ENCODE results near the gene FNBP1. TPM values are rescaled to one million over a fixed set of nuclear protein-coding genes. Genes with fewer than 3 reads are reported as not detected.
"Not testable (repeated sequence)": the region's sequence is repeated elsewhere in the genome, so short reads cannot be mapped to it uniquely, and the experiment has no call there.

Gene FNBP1
- total RNA-seq, 1 experiment from 2014 or later, result 36.5 TPM

DNA sequence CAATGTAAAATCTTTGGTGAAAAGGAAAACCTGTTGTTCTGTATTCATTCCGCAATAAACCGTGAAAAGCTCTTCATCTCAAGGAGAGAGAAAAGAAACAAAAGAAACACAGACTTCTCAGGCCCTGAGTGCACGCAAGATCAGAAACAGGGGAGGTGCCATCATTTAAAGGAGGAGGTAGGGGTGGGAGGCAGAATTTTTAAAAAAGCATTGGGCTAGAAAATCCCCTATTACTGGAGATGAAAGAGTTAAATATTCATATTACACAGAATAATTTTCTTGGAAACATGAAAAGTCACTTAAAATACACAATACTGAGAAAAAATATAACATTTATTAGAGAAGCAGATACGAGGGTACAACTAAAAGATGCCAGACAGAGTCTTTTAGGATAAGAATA, 151.4 kb downstream of the FNBP1 start:
- Histone ChIP-seq H2BK15ac (ENCODE audit: low read depth, low read length) (no peak overlapping the region), H3K56ac (ENCODE audit: insufficient read length, low read depth, low read length) (no peak overlapping the region), H3K4ac (ENCODE audit: low read depth, low read length) (no peak overlapping the region), H3K4me2 (ENCODE audit: insufficient read depth, insufficient read length, low read length) (no peak overlapping the region), H4K91ac (ENCODE audit: insufficient read length, low read depth, low read length) (no peak overlapping the region), H3K9ac (ENCODE audit: extremely low read depth, insufficient read length, low read length) (no peak overlapping the region), H2AFZ (ENCODE audit: low read length) (no peak overlapping the region), H3K9me3 (ENCODE audit: control insufficient read depth, low read depth, low read length) (no peaks in the 10 kb centered on the region), H3K18ac (ENCODE audit: insufficient read length, low read depth, low read length) (no peak overlapping the region), H4K8ac (replicated peaks; ENCODE audit: insufficient read length, low read depth, low read length) (no peak overlapping the region), H2BK5ac (ENCODE audit: insufficient read length, low read length) (no peak overlapping the region), H3K79me2 (ENCODE audit: insufficient read depth, low read length) (no peaks in the 10 kb centered on the region), H3K23ac (ENCODE audit: insufficient read length, low read depth, low read length) (no peak overlapping the region), H4K20me1 (ENCODE audit: control insufficient read depth, insufficient read depth, insufficient read length) (no peaks in the 10 kb centered on the region), H2BK12ac (ENCODE audit: insufficient read length, low read depth, low read length) (no peak overlapping the region), H3K23me2 (ENCODE audit: insufficient read length, low read depth, low read length, poor library complexity, severe bottlenecking) (no peaks in the 10 kb centered on the region), H4K5ac (ENCODE audit: insufficient read length, low read depth, low read length) (no peak overlapping the region), H2BK20ac (ENCODE audit: low read depth, low read length, poor library complexity, severe bottlenecking) (no peak overlapping the region), H2BK120ac (ENCODE audit: low read depth, low read length, poor library complexity, severe bottlenecking) (no peak overlapping the region), H3K27ac (ENCODE audit: insufficient read length, low read depth, low read length) (no peak overlapping the region), H3K79me1 (ENCODE audit: insufficient read depth, low read depth, low read length, poor library complexity, severe bottlenecking) (no peaks in the 10 kb centered on the region), H3K4me1 (ENCODE audit: insufficient read depth, low read length) (peaks cover 3% of the 10 kb centered on the region; the same call in 1 of the 2 replicates), H3K27me3 (ENCODE audit: insufficient read depth, low read length) (no peaks in the 10 kb centered on the region), H2AK5ac (ENCODE audit: insufficient read length, low read length) (no peak overlapping the region), H3K14ac (ENCODE audit: insufficient read depth, low read length) (no peak overlapping the region), H3T11ph (ENCODE audit: low read length) (no peak overlapping the region)
- DNase-seq, result no peak
- H3K36me3 Mint-ChIP-seq (ENCODE audit: insufficient read depth in 1 of 3, low read depth in 3 of 3), result peaks cover 14 to 27% (median 22%) of the 10 kb centered on the region in 3 experiments
- H3K27ac Mint-ChIP-seq, result no peak overlapping the region; a peak in 1 of 7 replicates
- H3K4me3 Mint-ChIP-seq, result no peak overlapping the region
- WGBS (ENCODE audit: extremely low coverage, insufficient read length, low lambda C conversion rate), result no CpG with 5 or more reads among the region's 4 CpGs
- H3K27me3 Mint-ChIP-seq (ENCODE audit: low read depth), result no peaks in the 10 kb centered on the region
- TF ChIP-seq, protein P1, sequence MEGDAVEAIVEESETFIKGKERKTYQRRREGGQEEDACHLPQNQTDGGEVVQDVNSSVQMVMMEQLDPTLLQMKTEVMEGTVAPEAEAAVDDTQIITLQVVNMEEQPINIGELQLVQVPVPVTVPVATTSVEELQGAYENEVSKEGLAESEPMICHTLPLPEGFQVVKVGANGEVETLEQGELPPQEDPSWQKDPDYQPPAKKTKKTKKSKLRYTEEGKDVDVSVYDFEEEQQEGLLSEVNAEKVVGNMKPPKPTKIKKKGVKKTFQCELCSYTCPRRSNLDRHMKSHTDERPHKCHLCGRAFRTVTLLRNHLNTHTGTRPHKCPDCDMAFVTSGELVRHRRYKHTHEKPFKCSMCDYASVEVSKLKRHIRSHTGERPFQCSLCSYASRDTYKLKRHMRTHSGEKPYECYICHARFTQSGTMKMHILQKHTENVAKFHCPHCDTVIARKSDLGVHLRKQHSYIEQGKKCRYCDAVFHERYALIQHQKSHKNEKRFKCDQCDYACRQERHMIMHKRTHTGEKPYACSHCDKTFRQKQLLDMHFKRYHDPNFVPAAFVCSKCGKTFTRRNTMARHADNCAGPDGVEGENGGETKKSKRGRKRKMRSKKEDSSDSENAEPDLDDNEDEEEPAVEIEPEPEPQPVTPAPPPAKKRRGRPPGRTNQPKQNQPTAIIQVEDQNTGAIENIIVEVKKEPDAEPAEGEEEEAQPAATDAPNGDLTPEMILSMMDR (conservative IDR thresholded peaks at IDR 0.05), result no peak
- peaks cover 34 to 38% of the 10 kb centered on the region in 2 experiments for H3K4me1 Mint-ChIP-seq
- H3K9me3 Mint-ChIP-seq, result no peaks in the 10 kb centered on the region

DNA sequence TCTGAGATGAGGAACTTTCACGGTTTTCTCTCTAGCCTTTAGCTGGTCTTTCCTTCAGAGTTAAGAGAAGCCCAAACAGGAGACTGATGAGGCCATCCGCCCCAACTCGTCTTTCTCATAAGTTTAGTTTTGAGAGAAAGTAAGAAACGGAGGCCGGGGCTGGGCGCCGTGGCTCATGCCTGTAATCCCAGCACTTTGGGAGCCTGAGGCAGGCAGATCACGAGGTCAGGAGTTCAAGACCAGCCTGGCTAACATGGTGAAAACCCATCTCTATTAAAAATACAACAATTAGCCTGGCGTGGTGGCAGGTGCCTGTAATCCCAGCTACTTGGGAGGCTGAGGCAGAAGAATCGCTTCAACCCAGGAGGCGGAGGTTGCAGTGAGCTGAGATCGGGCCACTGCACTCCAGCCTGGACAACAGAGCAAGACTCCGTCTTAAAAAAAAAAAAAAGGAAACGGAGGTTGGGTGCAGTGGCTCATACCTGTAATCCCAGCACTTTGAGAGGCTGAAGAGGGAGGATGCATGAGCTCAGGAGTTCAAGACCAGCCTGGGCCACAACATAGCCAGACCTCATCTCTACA, 152.2 kb downstream of the FNBP1 start:
- H3K27me3 ChIP-seq (ENCODE audit: insufficient read depth, low read length); H3K9me3 Mint-ChIP-seq; H2BK20ac ChIP-seq (ENCODE audit: low read depth, low read length, poor library complexity, severe bottlenecking); H3K9me3 ChIP-seq (ENCODE audit: control insufficient read depth, low read depth, low read length); H3K18ac ChIP-seq (ENCODE audit: insufficient read length, low read depth, low read length); H2AFZ ChIP-seq (ENCODE audit: low read length); H4K5ac ChIP-seq (ENCODE audit: insufficient read length, low read depth, low read length); H3K79me1 ChIP-seq (ENCODE audit: insufficient read depth, low read depth, low read length, poor library complexity, severe bottlenecking); H3K4me1 ChIP-seq (ENCODE audit: insufficient read depth, low read length); H3K23ac ChIP-seq (ENCODE audit: insufficient read length, low read depth, low read length); H3K56ac ChIP-seq (ENCODE audit: insufficient read length, low read depth, low read length); H4K20me1 ChIP-seq (ENCODE audit: control insufficient read depth, insufficient read depth, insufficient read length); H3K27ac ChIP-seq (ENCODE audit: insufficient read length, low read depth, low read length); DNase-seq; H3T11ph ChIP-seq (ENCODE audit: low read length); H2BK5ac ChIP-seq (ENCODE audit: insufficient read length, low read length); H3K14ac ChIP-seq (ENCODE audit: insufficient read depth, low read length); H3K4ac ChIP-seq (ENCODE audit: low read depth, low read length); H3K23me2 ChIP-seq (ENCODE audit: insufficient read length, low read depth, low read length, poor library complexity, severe bottlenecking); H2BK120ac ChIP-seq (ENCODE audit: low read depth, low read length, poor library complexity, severe bottlenecking); H2AK5ac ChIP-seq (ENCODE audit: insufficient read length, low read length); H3K79me2 ChIP-seq (ENCODE audit: insufficient read depth, low read length); H2BK12ac ChIP-seq (ENCODE audit: insufficient read length, low read depth, low read length); H4K91ac ChIP-seq (ENCODE audit: insufficient read length, low read depth, low read length); H4K8ac ChIP-seq (replicated peaks; ENCODE audit: insufficient read length, low read depth, low read length); H3K27me3 Mint-ChIP-seq (ENCODE audit: low read depth); H3K9ac ChIP-seq (ENCODE audit: extremely low read depth, insufficient read length, low read length); H2BK15ac ChIP-seq (ENCODE audit: low read depth, low read length): not testable (repeated sequence)
- H3K27ac Mint-ChIP-seq, result peak overlapping the region; percentile 53 to 87 (median 77); a peak in 4 of 7 replicates
- WGBS (ENCODE audit: extremely low coverage, insufficient read length, low lambda C conversion rate), result no CpG with 5 or more reads among the region's 14 CpGs
- H3K36me3 Mint-ChIP-seq (ENCODE audit: insufficient read depth in 1 of 3, low read depth in 3 of 3), result peaks cover 9 to 22% (median 16%) of the 10 kb centered on the region in 3 experiments
- H3K4me2 ChIP-seq (ENCODE audit: insufficient read depth, insufficient read length, low read length), result peak overlapping the region; percentile 67
- H3K4me3 Mint-ChIP-seq, result peak overlapping the region; percentile 60 to 74
- peaks cover 35 to 40% of the 10 kb centered on the region in 2 experiments for H3K4me1 Mint-ChIP-seq
